Neuronal stem cell (in vitro differentiated cells): ENCODE measurements around the gene KCNIP2.
A peak's percentile ranks its signal among the peaks of the same experiment; 100 is the strongest.

Source experiments
- DNase-seq: peaks from one replicate; pipeline ENCODE4 v3.0.0-alpha.2; 2013; ENCODE audit warnings: low spot score
- H2AFZ ChIP-seq: one replicate; pipeline ENCODE4 v1.6.1; 2013; ENCODE audit warnings: mild to moderate bottlenecking, low read length, inconsistent platforms
- H2AK5ac ChIP-seq: 2 replicates; pipeline ENCODE4 v1.6.1; 2013; ENCODE audit warnings: low read depth, mild to moderate bottlenecking, inconsistent platforms, low read length, moderate library complexity, mixed read lengths
- H2BK120ac ChIP-seq: 2 replicates; pipeline ENCODE4 v1.6.1; 2013; ENCODE audit warnings: low read depth, mild to moderate bottlenecking, inconsistent platforms, low read length, moderate library complexity, mixed read lengths
- H2BK12ac ChIP-seq: one replicate; pipeline ENCODE4 v1.6.1; 2013; ENCODE audit warnings: low read length, inconsistent platforms
- H2BK15ac ChIP-seq: 2 replicates; pipeline ENCODE4 v1.6.1; 2013; ENCODE audit warnings: mild to moderate bottlenecking, low read length, inconsistent platforms, mixed read lengths
- H2BK5ac ChIP-seq: one replicate; pipeline ENCODE4 v1.6.1; 2013; ENCODE audit warnings: inconsistent platforms, mild to moderate bottlenecking, low read length, moderate library complexity
- H3K14ac ChIP-seq: one replicate; pipeline ENCODE4 v1.6.1; 2013; ENCODE audit warnings: low read length, inconsistent platforms
- H3K18ac ChIP-seq: 2 replicates; pipeline ENCODE4 v1.6.1; 2013; ENCODE audit warnings: low read length, inconsistent platforms
- H3K23ac ChIP-seq: 2 replicates; pipeline ENCODE4 v1.6.1; 2013; ENCODE audit warnings: low read depth, mild to moderate bottlenecking, mixed read lengths, low read length, inconsistent platforms; ENCODE audit not compliant: poor library complexity
- H3K27ac ChIP-seq: replicated peaks from 3 replicates; pipeline ENCODE4 v1.5.1; 2013; ENCODE audit warnings: low read length, inconsistent platforms
- H3K27me3 ChIP-seq, 3 experiments: 2 replicates each; pipeline ENCODE4 v1.6.1; 2013; ENCODE audit warnings: low read length in 3 of 3, mild to moderate bottlenecking in 2 of 3, inconsistent platforms in 1 of 3, low read depth in 1 of 3, mixed read lengths in 1 of 3, moderate library complexity in 1 of 3; ENCODE audit not compliant: control insufficient read depth in 3 of 3, insufficient read depth in 3 of 3
- H3K36me3 ChIP-seq, 2 donors: replicated peaks in 1 of 2; 2 replicates each; pipeline ENCODE4 v1.6.1; 2013; ENCODE audit warnings: low read length in 2 of 2; ENCODE audit not compliant: control insufficient read depth in 2 of 2, insufficient read depth in 2 of 2
- H3K4ac ChIP-seq: 2 replicates; pipeline ENCODE4 v1.6.1; 2013; ENCODE audit warnings: inconsistent platforms, mild to moderate bottlenecking, low read length, moderate library complexity
- H3K4me1 ChIP-seq, 2 donors: 1 replicate in 1 of 2; 2 replicates in 1 of 2; pipeline ENCODE4 v1.6.1; 2013; ENCODE audit warnings: low read length in 2 of 2, low read depth in 1 of 2; ENCODE audit not compliant: control insufficient read depth in 2 of 2, insufficient read depth in 1 of 2
- H3K4me2 ChIP-seq: one replicate; pipeline ENCODE4 v1.6.1; 2013; ENCODE audit warnings: mild to moderate bottlenecking, low read length, inconsistent platforms; ENCODE audit not compliant: insufficient read depth, poor library complexity, severe bottlenecking
- H3K4me3 ChIP-seq, 2 donors: 2 replicates each; pipeline ENCODE4 v1.5.1; 2013; ENCODE audit warnings: low read length in 2 of 2, mild to moderate bottlenecking in 2 of 2, inconsistent platforms in 1 of 2, moderate library complexity in 1 of 2
- H3K79me1 ChIP-seq: one replicate; pipeline ENCODE4 v1.6.1; 2013; ENCODE audit warnings: low read depth, mild to moderate bottlenecking, inconsistent platforms, low read length, moderate library complexity
- H3K9ac ChIP-seq: one replicate; pipeline ENCODE4 v1.6.1; 2013; ENCODE audit warnings: mild to moderate bottlenecking, low read depth, low read length, inconsistent platforms; ENCODE audit not compliant: poor library complexity
- H3K9me3 ChIP-seq, 2 donors: replicated peaks in 1 of 2; 2 replicates each; pipeline versions ENCODE3 to v1.6.1; 2013; ENCODE audit warnings: low read length in 2 of 2, mild to moderate bottlenecking in 2 of 2, inconsistent platforms in 1 of 2, low read depth in 1 of 2, mixed read lengths in 1 of 2, moderate library complexity in 1 of 2; ENCODE audit not compliant: control insufficient read depth in 2 of 2, insufficient read depth in 1 of 2
- H4K8ac ChIP-seq: one replicate; pipeline ENCODE4 v1.6.1; 2013; ENCODE audit warnings: low read depth, mild to moderate bottlenecking, inconsistent platforms, low read length, moderate library complexity
- H4K91ac ChIP-seq: one replicate; pipeline ENCODE4 v1.6.1; 2013; ENCODE audit warnings: low read length, low read depth, mild to moderate bottlenecking, inconsistent platforms; ENCODE audit not compliant: poor library complexity
- WGBS, 2 donors: extraction: QIAGEN DNeasy Blood & Tissue Kit; methylation state at CpG; one replicate each; pipeline ENCODE4 v1.1.7; 2013; ENCODE audit warnings: missing lambda C conversion rate in 2 of 2, mixed read lengths in 1 of 2; ENCODE audit not compliant: insufficient read length in 2 of 2, insufficient replicate concordance in 1 of 2; ENCODE audit errors: extremely low coverage in 2 of 2; 5-methylcytosine and 5-hydroxymethylcytosine counted together

KCNIP2 gene

GRCh38 chr10:101840741-101841453, 2.7 kb downstream of the KCNIP2 start:
- Histone ChIP-seq H3K27ac (no peak overlapping the region), H3K4me1 (peaks cover 16 to 18% of the 10 kb centered on the region in 2 donors), H4K8ac (no peak overlapping the region), H3K79me1 (no peaks in the 10 kb centered on the region), H2BK15ac (no peak overlapping the region), H3K36me3 (no peaks in the 10 kb centered on the region), H2AK5ac (no peak overlapping the region), H3K14ac (no peak overlapping the region), H2BK5ac (no peak overlapping the region), H2BK12ac (no peak overlapping the region), H3K4ac (no peak overlapping the region), H2BK120ac (no peak overlapping the region), H3K4me3 (peak overlapping the region; percentile 51 to 55), H3K9ac (no peak overlapping the region), H3K9me3 (no peaks in the 10 kb centered on the region), H3K27me3 (peaks cover 0 to 19% (median 0%) of the 10 kb centered on the region in 3 experiments), H4K91ac (no peak overlapping the region), H3K23ac (no peak overlapping the region), H3K4me2 (peak overlapping the region; percentile 75), H2AFZ (peak overlapping the region; percentile 80), H3K18ac (no peak overlapping the region)
- WGBS, 2 donors = no CpG with 5 or more reads among the region's 46 CpGs
- DNase-seq = peak; percentile 88

GRCh38 chr10:101840102-101840684, 3.4 kb downstream of the KCNIP2 start:
- H4K91ac ChIP-seq = no peak overlapping the region
- H3K4me3 ChIP-seq = peak overlapping the region; percentile 51 to 60
- H3K4me1 ChIP-seq = peaks cover 20 to 21% of the 10 kb centered on the region in 2 donors
- no peak overlapping the region for H3K4ac ChIP-seq
- H3K14ac ChIP-seq = no peak overlapping the region
- H4K8ac ChIP-seq = no peak overlapping the region
- no peak overlapping the region for H2AK5ac ChIP-seq
- H2AFZ ChIP-seq = peak overlapping the region; percentile 80
- no peaks in the 10 kb centered on the region for H3K79me1 ChIP-seq
- no peak overlapping the region for H2BK12ac ChIP-seq
- peak overlapping the region; percentile 75 for H3K4me2 ChIP-seq
- H3K9me3 ChIP-seq = no peaks in the 10 kb centered on the region
- no peak overlapping the region for H2BK120ac ChIP-seq
- H2BK5ac ChIP-seq = no peak overlapping the region
- peak overlapping the region; percentile 35 for H3K27ac ChIP-seq
- no CpG with 5 or more reads among the region's 19 CpGs for WGBS, 2 donors
- no peak overlapping the region for H3K23ac ChIP-seq
- H3K9ac ChIP-seq = no peak overlapping the region
- H3K27me3 ChIP-seq = peaks cover 0 to 19% (median 0%) of the 10 kb centered on the region in 3 experiments
- no peaks in the 10 kb centered on the region for H3K36me3 ChIP-seq
- no peak overlapping the region for H3K18ac ChIP-seq
- no peak overlapping the region for H2BK15ac ChIP-seq
- no peak for DNase-seq

- no peak overlapping the region for H2BK120ac ChIP-seq
- H3K23ac ChIP-seq = no peak overlapping the region
- peak overlapping the region; percentile 80 for H2AFZ ChIP-seq
- H3K4me2 ChIP-seq = peak overlapping the region; percentile 75
- H2BK5ac ChIP-seq = no peak overlapping the region
- no peak overlapping the region for H3K4ac ChIP-seq
- H3K4me3 ChIP-seq = peak overlapping the region; percentile 51 to 83
- peak overlapping the region; percentile 71 for H3K18ac ChIP-seq
- DNase-seq = no peak
- no peak overlapping the region for H4K91ac ChIP-seq
- H4K8ac ChIP-seq = no peak overlapping the region
- no peak overlapping the region for H2BK12ac ChIP-seq
- H3K14ac ChIP-seq = no peak overlapping the region
- H3K9ac ChIP-seq = peak overlapping the region; percentile 82
- no CpG with 5 or more reads among the region's 36 CpGs for WGBS, 2 donors
- H3K4me1 ChIP-seq = peaks cover 20 to 23% of the 10 kb centered on the region in 2 donors
- H3K27me3 ChIP-seq = peaks cover 0 to 19% (median 0%) of the 10 kb centered on the region in 3 experiments
- H2BK15ac ChIP-seq = no peak overlapping the region
- H3K79me1 ChIP-seq = no peaks in the 10 kb centered on the region
- H2AK5ac ChIP-seq = no peak overlapping the region
- no peaks in the 10 kb centered on the region for H3K9me3 ChIP-seq
- peak overlapping the region; percentile 79 for H3K27ac ChIP-seq
- peaks cover 0 to 2% of the 10 kb centered on the region in 2 donors for H3K36me3 ChIP-seq
These were observed 4.1 kb downstream of the KCNIP2 start for GRCh38 chr10:101839416-101840063.

GRCh38 chr10:101839002-101839401, 4.6 kb downstream of the KCNIP2 start:
- Histone ChIP-seq H3K4me2 (peak overlapping the region; percentile 60), H3K4ac (no peak overlapping the region), H4K91ac (no peak overlapping the region), H3K4me3 (peak overlapping the region; percentile 51 to 83), H2AK5ac (no peak overlapping the region), H3K36me3 (peaks cover 0 to 2% of the 10 kb centered on the region in 2 donors), H4K8ac (no peak overlapping the region), H3K4me1 (peaks cover 20% of the 10 kb centered on the region in 2 donors), H3K14ac (no peak overlapping the region), H2AFZ (no peak overlapping the region), H3K23ac (no peak overlapping the region), H3K79me1 (no peaks in the 10 kb centered on the region), H3K27me3 (peaks cover 0 to 19% (median 0%) of the 10 kb centered on the region in 3 experiments), H3K9me3 (no peaks in the 10 kb centered on the region), H2BK120ac (no peak overlapping the region), H3K9ac (no peak overlapping the region), H2BK15ac (no peak overlapping the region), H3K27ac (peak overlapping the region; percentile 13), H3K18ac (no peak overlapping the region), H2BK12ac (no peak overlapping the region), H2BK5ac (no peak overlapping the region)
- no peak for DNase-seq
- no CpG with 5 or more reads among the region's 1 CpG for WGBS, 2 donors
